Cardiac muscle cell (in vitro differentiated cells and primary cell): ENCODE data around the gene TBL1XR1. TPM values are rescaled to one million over a fixed set of nuclear protein-coding genes. Genes with fewer than 3 reads are reported as not detected.
A peak's percentile ranks its signal among the peaks of the same experiment; 100 is the strongest.

Source experiments
- DNase-seq, 2 donors: peaks; one replicate each; pipeline versions ENCODE4 v3.0.0 to v3.0.0-alpha.2; 2010 to 2017; ENCODE audit warnings: low read depth in 1 of 2, low spot score in 1 of 2
- H3K27ac ChIP-seq: fragments of 200-600 bp; sonication (generic); 2 replicates; pipeline ENCODE4 v1.5.1; 2016
- H3K27me3 ChIP-seq: fragments of 200-600 bp; sonication (generic); 2 replicates; pipeline ENCODE4 v1.6.0; 2016; ENCODE audit warnings: control low read depth
- H3K36me3 ChIP-seq: fragments of 200-600 bp; sonication (generic); 2 replicates; pipeline ENCODE4 v1.5.1; 2016; ENCODE audit warnings: control low read depth
- H3K4me1 ChIP-seq: fragments of 200-600 bp; sonication (generic); 2 replicates; pipeline ENCODE4 v1.8.1; 2017; ENCODE audit warnings: low read depth, mild to moderate bottlenecking, mixed run types
- H3K4me3 ChIP-seq: fragments of 200-600 bp; sonication (generic); 2 replicates; pipeline ENCODE4 v1.5.1; 2016; ENCODE audit warnings: mild to moderate bottlenecking
- H3K9me3 ChIP-seq: fragments of 200-600 bp; sonication (generic); 2 replicates; pipeline ENCODE4 v1.5.1; 2017; ENCODE audit warnings: low read depth, mild to moderate bottlenecking, control low read depth
- CTCF ChIP-seq: IDR thresholded peaks from 2 replicates; pipeline ENCODE4 v1.5.1; 2012; ENCODE audit warnings: low read depth, mild to moderate bottlenecking, low read length
- polyA plus RNA-seq: library from polyadenylated mRNA; unstranded; fragments of >200 nt; fragmentation: Nextera tagmentation; extraction: Ambion mirVana; gene quantifications from 2 replicates; pipeline ENCODE4 v1.2.1, GENCODE V29; 2016
- total RNA-seq: library from RNA; depleted of rRNA; stranded (reverse); fragments of >200 nt; gene quantifications from 2 replicates; pipeline ENCODE4 v1.2.3, GENCODE V29; 2016

The TBL1XR1 gene
- total and polyA plus RNA-seq, 2 experiments from 2014 or later, result 23.7 to 81.7 TPM

- no peak for DNase-seq
- no peaks in the 10 kb centered on the region for H3K4me1 ChIP-seq
- H3K27me3 ChIP-seq, result no peaks in the 10 kb centered on the region
- no peaks in the 10 kb centered on the region for H3K9me3 ChIP-seq
- no peaks in the 10 kb centered on the region for H3K36me3 ChIP-seq
- no peak overlapping the region for H3K27ac ChIP-seq
- no peak overlapping the region for H3K4me3 ChIP-seq
- TF ChIP-seq CTCF, result no peak
These were observed 39.4 kb upstream of the TBL1XR1 start for GRCh38 chr3:177236704-177237103.

GRCh38 chr3:177234121-177234520 is 36.8 kb upstream of the TBL1XR1 start:
- Histone ChIP-seq H3K36me3 (no peaks in the 10 kb centered on the region), H3K4me1 (no peaks in the 10 kb centered on the region), H3K4me3 (no peak overlapping the region), H3K9me3 (no peaks in the 10 kb centered on the region), H3K27ac (no peak overlapping the region), H3K27me3 (no peaks in the 10 kb centered on the region)
- DNase-seq, result no peak
- no peak for TF ChIP-seq CTCF

- Histone ChIP-seq H3K27me3 (no peaks in the 10 kb centered on the region), H3K27ac (no peak overlapping the region), H3K36me3 (no peaks in the 10 kb centered on the region), H3K4me1 (no peaks in the 10 kb centered on the region), H3K4me3 (no peak overlapping the region), H3K9me3 (no peaks in the 10 kb centered on the region)
- DNase-seq, result no peak
- TF ChIP-seq CTCF, result no peak
These were observed 34.0 kb upstream of the TBL1XR1 start for GRCh38 chr3:177231242-177231641.

- H3K9me3 ChIP-seq, result no peaks in the 10 kb centered on the region
- H3K4me1 ChIP-seq, result no peaks in the 10 kb centered on the region
- no peak for DNase-seq
- H3K27me3 ChIP-seq, result no peaks in the 10 kb centered on the region
- H3K36me3 ChIP-seq, result no peaks in the 10 kb centered on the region
- no peak overlapping the region for H3K27ac ChIP-seq
- no peak for TF ChIP-seq CTCF
- H3K4me3 ChIP-seq, result no peak overlapping the region
These were observed 33.4 kb upstream of the TBL1XR1 start for GRCh38 chr3:177230641-177231040.

- peak in 1 of 2 donors; percentile 67 for DNase-seq
- TF ChIP-seq CTCF, result no peak
- Histone ChIP-seq H3K4me3 (no peak overlapping the region), H3K27me3 (no peaks in the 10 kb centered on the region), H3K36me3 (no peaks in the 10 kb centered on the region), H3K27ac (no peak overlapping the region), H3K9me3 (no peaks in the 10 kb centered on the region), H3K4me1 (no peaks in the 10 kb centered on the region)
These were observed 32.5 kb upstream of the TBL1XR1 start for GRCh38 chr3:177229791-177230190.
